Measurements from ENCODE around the gene AKNA. TPM values are rescaled to one million over a fixed set of nuclear protein-coding genes. Genes with fewer than 3 reads are reported as not detected.

The AKNA gene
- total RNA-seq, 2 experiments from 2014 or later, result 61.4 to 203 TPM

DNA sequence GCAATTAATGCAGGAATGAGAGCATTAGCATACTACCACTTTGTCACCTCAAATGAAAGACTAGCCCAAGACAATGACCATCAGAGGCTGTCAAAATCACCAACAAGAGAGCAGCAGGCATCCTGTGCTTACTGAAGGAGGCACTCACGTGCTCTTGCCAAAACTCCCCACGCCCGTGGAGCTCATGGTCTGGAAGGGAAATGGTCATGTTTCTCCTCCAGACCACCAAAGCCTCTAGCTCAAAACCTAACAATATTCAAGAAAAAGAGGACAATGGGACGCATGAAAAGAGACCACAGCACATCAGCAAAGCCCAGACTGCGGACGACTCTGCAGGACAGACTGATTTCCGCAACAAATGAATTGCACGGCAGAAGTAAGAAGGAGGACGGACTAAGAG, 12.8 kb downstream of the AKNA start:
- no peak for TF ChIP-seq EZH2phosphoT487 (IDR thresholded peaks at IDR 0.05; ENCODE audit: borderline replicate concordance, low read depth, low read length)
- TF ChIP-seq, protein P1, sequence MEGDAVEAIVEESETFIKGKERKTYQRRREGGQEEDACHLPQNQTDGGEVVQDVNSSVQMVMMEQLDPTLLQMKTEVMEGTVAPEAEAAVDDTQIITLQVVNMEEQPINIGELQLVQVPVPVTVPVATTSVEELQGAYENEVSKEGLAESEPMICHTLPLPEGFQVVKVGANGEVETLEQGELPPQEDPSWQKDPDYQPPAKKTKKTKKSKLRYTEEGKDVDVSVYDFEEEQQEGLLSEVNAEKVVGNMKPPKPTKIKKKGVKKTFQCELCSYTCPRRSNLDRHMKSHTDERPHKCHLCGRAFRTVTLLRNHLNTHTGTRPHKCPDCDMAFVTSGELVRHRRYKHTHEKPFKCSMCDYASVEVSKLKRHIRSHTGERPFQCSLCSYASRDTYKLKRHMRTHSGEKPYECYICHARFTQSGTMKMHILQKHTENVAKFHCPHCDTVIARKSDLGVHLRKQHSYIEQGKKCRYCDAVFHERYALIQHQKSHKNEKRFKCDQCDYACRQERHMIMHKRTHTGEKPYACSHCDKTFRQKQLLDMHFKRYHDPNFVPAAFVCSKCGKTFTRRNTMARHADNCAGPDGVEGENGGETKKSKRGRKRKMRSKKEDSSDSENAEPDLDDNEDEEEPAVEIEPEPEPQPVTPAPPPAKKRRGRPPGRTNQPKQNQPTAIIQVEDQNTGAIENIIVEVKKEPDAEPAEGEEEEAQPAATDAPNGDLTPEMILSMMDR (conservative IDR thresholded peaks at IDR 0.05; ENCODE audit: low read length), result 0 out of 2 replicates have a peak, but pooled peaks have one; percentile 28
- Histone ChIP-seq H3K9me3 (ENCODE audit: low read length) (no peaks in the 10 kb centered on the region), H2AFZ (ENCODE audit: low read length) (no peak overlapping the region), H3K4me1 (ENCODE audit: insufficient read depth, low read length, poor library complexity, severe bottlenecking) (peaks cover 90% of the 10 kb centered on the region), H3K36me3 (ENCODE audit: insufficient read depth, low read length) (peaks cover 86% of the 10 kb centered on the region), H3K4me2 (ENCODE audit: low read length) (peak overlapping the region; percentile 16; the same call in 1 of the 2 replicates), H3K79me2 (ENCODE audit: insufficient read depth, low read depth, low read length) (peaks cover 63% of the 10 kb centered on the region), H3K27ac (ENCODE audit: low read depth, low read length, poor library complexity, severe bottlenecking) (peak overlapping the region; percentile 99), H3K9me2 (ENCODE audit: insufficient read depth, low read length) (no peaks in the 10 kb centered on the region), H3K4me3 (ENCODE audit: low read depth, low read length, poor library complexity, severe bottlenecking) (no peak overlapping the region), H4K20me1 (ENCODE audit: insufficient read depth, low read length) (no peaks in the 10 kb centered on the region)
- CTCF ChIA-PET (ENCODE audit: unreplicated experiment), result interaction anchor here (0.6 kb wide), 2 partner anchors 10 to 31 kb away, joined by 3 to 4 read pairs; no protein-coding TSS in a partner anchor
- BruUV-seq (replicated peaks), result no TSS peak
- POLR2A ChIA-PET, result interaction anchor here (0.6 to 12.9 kb wide), 3 partner anchors 10 to 857 kb away, joined by 3 to 275 read pairs (median 13); partner anchors contain the start of gene AKNA
- intact Hi-C loops (cut with micrococcal nuclease; ENCODE audit: unreplicated experiment), result loop anchor here (5.0 to 10.0 kb wide), 2 partner anchors 552 to 960 kb away; partner anchors contain the start of genes C9orf43 and POLE3
- no peak for DNase-seq (ENCODE audit: low spot score)

DNA sequence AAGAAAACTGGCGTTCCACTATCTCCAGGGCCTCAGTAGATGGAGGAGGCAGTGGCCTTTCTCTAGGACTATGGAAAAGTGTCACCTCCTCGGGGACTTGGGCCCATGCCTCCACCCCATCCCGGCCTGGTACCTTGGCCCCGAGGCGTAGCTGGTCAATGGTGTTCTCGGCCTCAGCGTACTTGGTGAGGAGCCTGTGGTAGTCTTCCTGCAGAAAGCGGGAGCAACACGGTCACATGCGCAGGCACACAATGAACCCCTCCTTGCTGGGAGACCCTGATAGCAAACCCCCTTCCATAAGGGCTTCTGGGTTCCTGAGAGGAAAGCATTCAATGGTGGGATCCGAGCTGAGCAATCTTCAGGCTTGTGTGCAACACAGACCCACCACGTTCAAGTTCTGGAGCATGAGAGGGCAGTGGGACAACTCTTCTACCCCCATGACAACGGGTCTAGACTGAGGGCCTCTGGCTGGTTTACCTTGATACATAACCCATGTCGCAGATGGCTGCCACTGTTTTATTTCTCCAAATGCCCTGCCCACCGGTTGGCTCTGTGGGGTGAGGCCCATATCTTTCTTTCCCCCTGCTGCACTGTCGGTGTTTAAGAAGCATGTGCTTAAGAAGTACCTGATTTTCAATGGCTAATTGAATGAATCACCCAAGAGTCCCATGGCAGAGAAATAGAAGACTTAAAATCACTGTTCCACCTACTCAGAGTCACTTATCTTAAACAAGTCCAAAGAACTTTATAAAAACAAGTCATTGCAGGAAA, 13.6 kb downstream of the AKNA start:
- H3K79me2 ChIP-seq (ENCODE audit: insufficient read depth, low read depth, low read length), result peaks cover 63% of the 10 kb centered on the region
- no peak overlapping the region for H2AFZ ChIP-seq (ENCODE audit: low read length)
- H3K9me3 ChIP-seq (ENCODE audit: low read length), result no peaks in the 10 kb centered on the region
- peak overlapping the region; percentile 99 for H3K27ac ChIP-seq (ENCODE audit: low read depth, low read length, poor library complexity, severe bottlenecking)
- no peaks in the 10 kb centered on the region for H4K20me1 ChIP-seq (ENCODE audit: insufficient read depth, low read length)
- no TSS peak for BruUV-seq (replicated peaks)
- peaks cover 86% of the 10 kb centered on the region for H3K36me3 ChIP-seq (ENCODE audit: insufficient read depth, low read length)
- H3K4me3 ChIP-seq (ENCODE audit: low read depth, low read length, poor library complexity, severe bottlenecking), result peak overlapping the region; percentile 16
- H3K4me2 ChIP-seq (ENCODE audit: low read length), result peak overlapping the region; percentile 52
- intact Hi-C loops (cut with micrococcal nuclease; ENCODE audit: unreplicated experiment), result loop anchor here (1.0 to 10.0 kb wide), 4 partner anchors 11 to 959 kb away; partner anchors contain the start of genes C9orf43 and POLE3
- peaks cover 90% of the 10 kb centered on the region for H3K4me1 ChIP-seq (ENCODE audit: insufficient read depth, low read length, poor library complexity, severe bottlenecking)
- no peak for DNase-seq (ENCODE audit: low spot score)
- TF ChIP-seq, protein P1 (conservative IDR thresholded peaks at IDR 0.05; ENCODE audit: low read length), result no peak
- TF ChIP-seq EZH2phosphoT487 (IDR thresholded peaks at IDR 0.05; ENCODE audit: borderline replicate concordance, low read depth, low read length), result no peak
- H3K9me2 ChIP-seq (ENCODE audit: insufficient read depth, low read length), result no peaks in the 10 kb centered on the region
- POLR2A ChIA-PET, result interaction anchor here (1.5 to 12.9 kb wide), 4 partner anchors 9 to 22 kb away, joined by 3 to 275 read pairs (median 12); partner anchors contain the start of gene AKNA
- CTCF ChIA-PET (ENCODE audit: unreplicated experiment), result interaction anchor here (0.6 to 1.1 kb wide), 5 partner anchors 11 to 770 kb away, joined by 3 to 4 read pairs (median 3); no protein-coding TSS in a partner anchor
